ENCODE data around the gene DOK1.

The DOK1 gene

GRCh38 chr2:74597410-74597809, 42.9 kb downstream of the DOK1 start:
- no peak for DNase-seq (ENCODE audit: low read depth in 2 of 3, low spot score in 1 of 3)

GRCh38 chr2:74599676-74600075, 45.2 kb downstream of the DOK1 start:
- DNase-seq (ENCODE audit: low read depth in 2 of 3, low spot score in 1 of 3): no peak

DNA sequence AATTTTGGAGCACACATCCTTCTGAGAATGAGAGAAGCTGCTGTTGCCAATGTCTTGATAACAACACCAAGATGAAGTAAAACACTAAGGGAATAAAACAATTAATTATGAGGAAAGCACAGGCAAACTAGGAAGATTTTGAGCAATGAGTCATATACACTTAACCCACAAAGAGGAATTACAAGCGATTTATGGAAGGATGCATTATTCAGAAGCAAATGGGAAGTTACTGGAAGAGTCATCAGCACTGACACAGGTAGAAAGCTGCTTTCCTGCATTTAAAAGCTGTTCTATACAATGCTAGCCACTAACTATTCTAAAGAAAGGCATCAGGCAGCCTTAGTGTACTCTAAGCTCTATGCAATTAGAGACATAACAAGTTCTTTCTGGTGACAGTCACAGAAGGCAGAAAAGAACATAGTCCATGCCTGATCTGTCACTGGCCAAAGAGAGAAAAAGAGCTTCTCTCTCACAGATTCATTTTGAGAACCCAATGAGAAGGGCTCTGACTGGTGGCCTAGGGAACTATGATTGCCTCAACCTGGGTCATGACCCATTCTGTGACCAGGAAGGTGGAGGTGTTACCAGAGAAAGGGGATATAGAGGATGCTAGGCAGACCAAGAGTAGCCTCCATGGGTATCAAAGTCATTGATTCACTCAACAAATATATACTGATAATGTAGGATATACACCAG, 48.2 kb downstream of the DOK1 start:
- DNase-seq (ENCODE audit: low read depth in 2 of 3, low spot score in 1 of 3): no peak

GRCh38 chr2:74603282-74604000, 48.9 kb downstream of the DOK1 start:
- no peak for DNase-seq (ENCODE audit: low read depth in 2 of 3, low spot score in 1 of 3)

GRCh38 chr2:74606927-74607326, 52.4 kb downstream of the DOK1 start:
- no peak for DNase-seq (ENCODE audit: low read depth in 2 of 3, low spot score in 1 of 3)

Measured in stimulated activated CD4-positive, alpha-beta T cell treated with anti-CD3 and anti-CD28 coated beads, Interleukin-12 subunit alpha, Interleukin-12 subunit beta, amount 100 ng/mL, for 48 hours (primary cell).